GM21717 (cell line): Measurements from ENCODE around the gene TEX22.

Experiments
- ATAC-seq: cut with Tn5 transposase; IDR thresholded peaks from one replicate; pipeline ENCODE4 v1.9.1; 2021; ENCODE audit warnings: mild to moderate bottlenecking, moderate library complexity; ENCODE audit not compliant: unreplicated experiment

TEX22 gene

GRCh38 chr14:105398726-105399465 lies 558 bp downstream of the TEX22 start:
- peak; percentile 32 for ATAC-seq

GRCh38 chr14:105399466-105399775 lies 1.1 kb downstream of the TEX22 start:
- no peak for ATAC-seq

DNA sequence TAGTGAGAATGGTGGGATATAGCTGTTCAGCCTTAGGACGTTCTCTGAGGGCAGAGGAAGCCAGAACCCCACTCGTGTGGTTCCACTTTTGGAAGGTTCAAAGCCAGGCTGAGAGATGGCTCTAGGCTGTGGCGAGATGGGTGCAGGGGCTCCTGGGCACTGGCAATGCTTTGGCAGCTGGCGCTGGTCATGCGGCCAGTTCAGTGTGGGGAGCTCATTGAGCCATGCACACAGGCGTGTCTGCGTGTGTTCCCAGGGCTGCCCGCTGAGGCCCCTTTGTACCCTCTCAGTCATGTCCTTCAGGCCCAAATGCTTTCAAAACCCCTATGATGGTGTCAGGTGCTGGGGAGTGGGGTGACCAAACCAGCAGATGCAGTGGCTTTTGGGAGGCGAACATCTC lies 1.7 kb downstream of the TEX22 start:
- no peak for ATAC-seq

DNA sequence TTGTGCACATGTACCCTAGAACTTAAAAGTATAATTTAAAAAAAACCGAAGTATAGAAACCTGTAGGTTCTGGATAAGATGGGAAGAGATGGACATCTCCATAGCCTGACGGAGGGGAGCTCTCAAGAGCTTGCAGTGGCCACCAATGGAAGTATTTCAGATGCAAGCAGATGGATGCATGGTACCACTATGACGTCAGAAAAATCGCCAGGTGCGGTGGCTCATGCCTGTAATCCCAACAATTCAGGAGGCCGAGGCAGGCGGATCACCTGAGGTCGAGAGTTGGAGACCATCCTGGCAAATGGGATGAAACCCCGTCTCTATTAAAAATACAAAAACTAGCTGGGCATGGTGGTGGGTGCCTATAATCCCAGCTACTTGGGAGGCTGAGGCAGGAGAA lies 3.4 kb downstream of the TEX22 start:
- no peak for ATAC-seq

DNA sequence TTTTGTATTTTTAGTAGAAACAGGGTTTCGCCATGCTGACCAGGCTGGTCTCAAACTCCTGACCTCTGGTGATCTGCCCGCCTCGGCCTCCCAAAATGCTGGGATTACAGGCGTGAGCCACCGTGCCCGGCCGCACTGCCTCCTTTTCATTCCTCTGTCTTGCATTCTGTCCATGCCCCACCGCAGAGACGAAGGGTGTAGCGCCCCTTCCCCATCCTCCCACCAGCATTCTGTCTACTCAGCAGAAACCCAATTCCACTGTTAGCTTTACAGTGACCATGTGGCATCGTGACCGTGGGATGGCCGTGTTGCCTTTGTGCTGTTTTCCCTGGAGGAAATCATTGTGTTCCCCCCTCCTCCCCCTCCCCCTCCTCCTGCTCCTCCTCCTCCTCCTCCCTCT lies 10.3 kb downstream of the TEX22 start:
- no peak for ATAC-seq

GRCh38 chr14:105409364-105409763 lies 11.0 kb downstream of the TEX22 start:
- no peak for ATAC-seq

GRCh38 chr14:105410642-105411016 lies 12.3 kb downstream of the TEX22 start:
- no peak for ATAC-seq

GRCh38 chr14:105411017-105411941 lies 12.9 kb downstream of the TEX22 start:
- no peak for ATAC-seq

GRCh38 chr14:105411985-105412770 lies 13.8 kb downstream of the TEX22 start:
- ATAC-seq = no peak

- no peak for ATAC-seq
These were observed 14.6 kb downstream of the TEX22 start for GRCh38 chr14:105412771-105413543.

- ATAC-seq = no peak
These were observed 15.2 kb downstream of the TEX22 start for GRCh38 chr14:105413544-105413886.

- ATAC-seq = no peak
These were observed 16.4 kb downstream of the TEX22 start for GRCh38 chr14:105414456-105415371.

DNA sequence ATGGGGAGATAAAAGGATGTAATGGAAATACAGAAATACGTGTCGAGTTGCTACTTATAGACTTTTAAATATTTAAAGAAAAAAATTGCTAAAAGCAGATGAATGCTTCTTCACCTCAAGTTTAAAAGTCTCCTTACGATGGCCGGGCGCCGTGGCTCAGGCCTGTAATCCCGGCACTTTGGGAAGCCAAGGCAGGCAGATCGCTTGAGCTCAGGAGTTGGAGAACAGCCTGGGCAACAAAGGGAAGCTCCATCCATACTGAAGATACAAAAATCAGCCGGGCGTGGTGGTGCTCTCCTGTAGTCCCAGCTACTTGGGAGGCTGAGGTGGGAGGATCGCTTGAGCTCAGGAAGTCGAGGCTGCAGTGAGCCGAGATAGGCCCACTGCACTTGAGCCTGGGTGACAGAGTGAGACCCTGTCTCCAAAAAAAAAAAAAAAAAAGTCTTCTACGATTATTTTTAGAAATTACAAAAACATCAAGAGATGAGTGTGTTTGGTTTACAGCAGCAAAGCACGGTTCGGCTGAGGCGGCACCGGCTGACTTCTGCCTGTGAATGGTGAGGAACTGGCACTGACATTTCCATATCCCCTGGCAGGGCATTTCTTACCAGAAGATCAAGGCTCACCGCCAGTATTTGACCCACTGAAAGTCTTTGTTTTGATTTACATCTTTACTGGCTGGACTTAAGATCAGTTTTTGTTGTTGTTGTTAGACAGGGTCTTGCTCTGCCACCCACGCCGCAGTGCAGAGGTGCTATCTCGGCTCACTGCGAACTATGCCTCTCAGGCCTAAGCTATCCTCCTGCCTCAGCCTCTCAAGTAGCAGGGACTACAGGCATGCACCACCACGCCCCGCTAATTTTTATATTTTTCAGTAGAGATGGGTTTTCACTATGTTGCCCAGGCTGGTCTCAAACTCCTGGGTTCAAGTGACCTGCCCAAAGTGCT lies 17.4 kb downstream of the TEX22 start:
- ATAC-seq = no peak

DNA sequence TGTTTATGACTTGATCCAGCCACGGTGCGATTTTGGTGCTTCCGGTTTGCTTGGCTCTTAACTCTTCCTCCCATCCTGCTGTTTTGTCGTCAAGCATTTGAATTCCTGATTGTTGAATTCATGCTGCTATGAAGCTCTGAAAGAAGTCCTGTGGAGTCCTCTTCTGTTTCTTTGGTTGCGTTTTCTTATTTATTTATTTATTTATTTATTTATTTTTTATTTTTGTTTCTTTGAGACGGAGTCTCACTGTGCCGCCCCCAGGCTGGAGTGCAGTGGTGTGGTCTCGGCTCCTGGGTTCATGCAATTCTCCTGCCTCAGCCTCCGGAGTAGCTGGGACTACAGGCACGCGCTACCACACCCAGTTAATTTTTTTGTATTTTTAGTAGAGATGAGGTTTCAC lies 18.3 kb downstream of the TEX22 start:
- no peak for ATAC-seq

DNA sequence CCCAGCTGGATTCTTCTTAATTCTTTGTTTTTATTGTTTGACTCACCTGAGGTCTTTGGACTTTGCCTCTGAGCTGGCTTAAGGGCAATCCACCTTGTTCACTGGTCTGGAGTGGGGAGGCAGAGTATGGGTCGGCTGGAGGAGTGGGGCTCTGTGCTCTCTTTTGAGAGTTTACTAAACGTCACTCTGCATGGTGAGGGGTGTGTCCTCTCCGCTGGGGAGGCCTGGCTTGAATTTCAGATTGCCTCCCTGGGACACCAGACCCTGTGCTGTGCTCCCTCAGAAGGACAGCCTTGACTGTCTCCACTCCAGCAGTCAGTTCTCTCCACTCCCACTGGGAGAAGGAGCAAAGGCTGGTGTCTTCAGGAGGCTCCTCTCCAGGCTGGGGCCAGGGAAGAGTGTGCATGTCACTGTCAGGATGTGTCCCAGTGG lies 19.4 kb downstream of the TEX22 start:
- no peak for ATAC-seq

- ATAC-seq = no peak
These were observed 20.2 kb downstream of the TEX22 start for GRCh38 chr14:105418269-105419194.

- peak; percentile 44 for ATAC-seq
These were observed 21.1 kb downstream of the TEX22 start, which contains the start of gene MTA1 for GRCh38 chr14:105419195-105420091. MTA1 (plus strand) TSS chr14:105419827; CDS start chr14:105420036, 209 bp downstream.
